NB4 (cell line): ENCODE results near the gene CABCOCO1.
"Not testable (repeated sequence)": the region's sequence is repeated elsewhere in the genome, so short reads cannot be mapped to it uniquely, and the experiment has no call there.

Experiments
- DNase-seq: peaks from one replicate; pipeline ENCODE4 v3.0.0; 2010; ENCODE audit warnings: low read depth
- H3K4me3 ChIP-seq: one replicate; pipeline ENCODE4 v1.5.1; 2011; ENCODE audit warnings: mild to moderate bottlenecking, low read depth, low read length, moderate library complexity
- MYC ChIP-seq: IDR thresholded peaks from 2 replicates; pipeline ENCODE4 v1.6.1; 2011; ENCODE audit warnings: low read depth, low read length
- POLR2A ChIP-seq: IDR thresholded peaks from 2 replicates; pipeline ENCODE4 v1.6.1; 2011; ENCODE audit warnings: mild to moderate bottlenecking; ENCODE audit not compliant: insufficient read length; ENCODE audit errors: extremely low read depth
- TF ChIP-seq, protein P1 (sequence below): IDR thresholded peaks from one replicate; pipeline ENCODE4 v1.5.1; 2012; ENCODE audit warnings: low read depth, low read length
- TF ChIP-seq, protein P2 (sequence below): IDR thresholded peaks from 2 replicates; pipeline ENCODE4 v1.6.1; 2011; ENCODE audit warnings: low read depth, low read length

The CABCOCO1 gene

DNA sequence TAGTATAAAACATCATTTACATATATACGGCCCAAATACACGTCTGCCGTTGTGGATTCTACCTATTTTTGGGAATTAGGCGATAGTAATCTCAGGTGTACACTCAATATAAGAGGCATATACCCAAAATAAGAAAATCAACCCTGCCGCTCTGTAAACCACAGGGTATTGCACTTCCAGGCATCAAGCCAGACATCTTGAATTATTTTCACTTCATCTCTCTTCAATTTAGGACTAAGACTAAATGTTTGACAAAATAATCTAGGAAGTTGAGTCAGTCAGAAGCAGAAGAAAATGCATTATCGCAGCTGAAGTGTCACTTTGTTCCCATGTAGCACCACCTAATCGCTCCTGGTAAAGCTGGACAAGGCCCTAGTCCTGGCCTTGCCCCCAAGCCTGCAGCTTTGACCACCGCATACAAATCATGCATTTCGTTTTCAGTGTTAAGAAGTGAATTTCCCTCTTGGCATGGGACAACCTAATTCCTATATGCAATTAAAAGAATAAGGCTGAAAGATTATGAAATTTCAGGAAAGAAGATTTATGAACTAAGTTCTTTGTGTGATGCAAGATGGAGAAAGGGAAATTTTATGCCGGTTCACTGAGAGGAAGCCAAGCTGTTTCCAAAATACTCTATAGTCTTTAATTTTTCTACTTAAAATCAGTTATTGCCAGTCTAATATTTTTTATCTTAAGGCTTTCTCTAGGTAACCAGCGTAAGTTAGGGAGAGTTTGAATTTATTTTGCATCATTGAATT, 26.0 kb downstream of the CABCOCO1 start:
- H3K4me3 ChIP-seq, result no peak overlapping the region
- TF ChIP-seq, protein P1, sequence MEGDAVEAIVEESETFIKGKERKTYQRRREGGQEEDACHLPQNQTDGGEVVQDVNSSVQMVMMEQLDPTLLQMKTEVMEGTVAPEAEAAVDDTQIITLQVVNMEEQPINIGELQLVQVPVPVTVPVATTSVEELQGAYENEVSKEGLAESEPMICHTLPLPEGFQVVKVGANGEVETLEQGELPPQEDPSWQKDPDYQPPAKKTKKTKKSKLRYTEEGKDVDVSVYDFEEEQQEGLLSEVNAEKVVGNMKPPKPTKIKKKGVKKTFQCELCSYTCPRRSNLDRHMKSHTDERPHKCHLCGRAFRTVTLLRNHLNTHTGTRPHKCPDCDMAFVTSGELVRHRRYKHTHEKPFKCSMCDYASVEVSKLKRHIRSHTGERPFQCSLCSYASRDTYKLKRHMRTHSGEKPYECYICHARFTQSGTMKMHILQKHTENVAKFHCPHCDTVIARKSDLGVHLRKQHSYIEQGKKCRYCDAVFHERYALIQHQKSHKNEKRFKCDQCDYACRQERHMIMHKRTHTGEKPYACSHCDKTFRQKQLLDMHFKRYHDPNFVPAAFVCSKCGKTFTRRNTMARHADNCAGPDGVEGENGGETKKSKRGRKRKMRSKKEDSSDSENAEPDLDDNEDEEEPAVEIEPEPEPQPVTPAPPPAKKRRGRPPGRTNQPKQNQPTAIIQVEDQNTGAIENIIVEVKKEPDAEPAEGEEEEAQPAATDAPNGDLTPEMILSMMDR, result no peak
- no peak for TF ChIP-seq POLR2A
- TF ChIP-seq MYC, result no peak
- TF ChIP-seq, protein P2, sequence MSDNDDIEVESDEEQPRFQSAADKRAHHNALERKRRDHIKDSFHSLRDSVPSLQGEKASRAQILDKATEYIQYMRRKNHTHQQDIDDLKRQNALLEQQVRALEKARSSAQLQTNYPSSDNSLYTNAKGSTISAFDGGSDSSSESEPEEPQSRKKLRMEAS, result no peak
- no peak for DNase-seq

DNA sequence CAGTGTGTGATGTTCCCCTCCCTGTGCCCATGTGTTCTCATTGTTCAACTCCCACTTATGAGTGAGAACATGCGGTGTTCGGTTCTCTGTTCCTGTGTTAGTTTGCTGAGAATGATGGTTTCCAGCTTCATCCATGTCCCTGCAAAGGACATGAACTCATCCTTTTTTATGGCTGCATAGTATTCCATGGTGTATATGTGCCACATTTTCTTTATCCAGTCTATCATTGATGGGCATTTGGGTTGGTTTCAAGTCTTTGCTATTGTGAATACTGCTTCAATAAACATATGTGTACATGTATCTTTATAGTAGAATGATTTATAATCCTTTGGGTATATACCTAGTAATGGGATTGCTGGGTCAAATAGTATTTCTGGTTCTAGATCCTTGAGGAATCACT, 28.9 kb downstream of the CABCOCO1 start:
- H3K4me3 ChIP-seq, DNase-seq: not testable (repeated sequence)

DNA sequence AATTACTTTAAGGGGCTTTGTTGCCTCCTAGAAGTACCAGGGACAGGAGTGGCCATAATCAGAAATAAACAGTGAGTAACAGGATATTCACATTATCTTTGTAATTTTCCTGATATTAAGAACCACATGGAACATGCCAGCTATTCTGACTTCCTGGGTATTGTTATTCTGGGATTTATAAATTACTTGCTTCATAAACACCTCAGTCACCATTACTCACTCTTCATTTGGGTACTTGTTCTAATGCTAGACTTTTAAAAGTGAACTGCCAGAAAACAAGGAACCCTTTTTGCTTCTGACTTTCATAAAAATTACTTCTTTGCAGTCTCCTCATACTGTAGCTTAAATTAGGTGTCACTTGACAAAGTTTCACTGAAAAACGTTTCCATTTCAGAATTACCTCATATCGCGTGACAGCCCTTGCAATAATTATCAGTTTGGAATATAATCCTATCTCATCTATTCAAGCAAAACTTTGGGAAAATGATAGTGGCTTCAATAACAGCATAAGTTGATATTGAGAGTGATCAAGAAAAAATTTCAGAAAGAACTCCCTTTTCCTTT, 29.8 kb downstream of the CABCOCO1 start:
- TF ChIP-seq, protein P2, result no peak
- TF ChIP-seq POLR2A (no peak), MYC (no peak)
- TF ChIP-seq, protein P1, result no peak
- H3K4me3 ChIP-seq, result no peak overlapping the region
- no peak for DNase-seq

DNA sequence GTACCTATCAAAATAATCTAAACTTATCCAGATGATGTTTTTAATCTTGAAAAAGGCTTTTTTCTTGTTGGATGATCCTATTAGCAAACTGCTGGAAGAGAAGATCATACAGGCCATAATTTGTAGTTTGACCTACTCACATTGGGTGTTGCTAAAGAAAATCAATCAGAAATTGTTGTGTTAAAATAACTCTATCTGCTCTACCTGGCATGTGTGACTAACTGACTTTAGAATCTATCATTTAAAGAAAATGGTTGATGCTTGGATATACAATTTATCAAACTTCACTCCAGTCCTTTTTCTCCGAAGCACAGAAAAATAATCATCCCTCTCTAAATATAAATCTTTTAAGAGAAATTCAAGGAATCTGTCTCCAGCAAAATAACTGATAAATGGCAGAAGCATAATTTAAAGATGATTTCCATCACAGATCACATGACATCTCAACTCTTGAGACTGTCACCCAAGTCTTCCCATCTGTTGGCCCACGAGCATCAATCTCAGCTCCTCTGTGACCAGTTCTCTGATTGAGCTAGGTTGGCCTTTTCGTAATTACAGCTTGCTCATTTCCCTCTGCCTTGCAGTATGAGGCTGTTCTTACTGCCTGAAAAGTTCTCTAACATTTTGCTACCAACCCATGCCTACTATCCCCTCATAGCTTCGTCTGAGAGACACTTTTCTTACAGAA, 36.4 kb downstream of the CABCOCO1 start:
- no peak for TF ChIP-seq POLR2A
- no peak for DNase-seq
- H3K4me3 ChIP-seq, result no peak overlapping the region

DNA sequence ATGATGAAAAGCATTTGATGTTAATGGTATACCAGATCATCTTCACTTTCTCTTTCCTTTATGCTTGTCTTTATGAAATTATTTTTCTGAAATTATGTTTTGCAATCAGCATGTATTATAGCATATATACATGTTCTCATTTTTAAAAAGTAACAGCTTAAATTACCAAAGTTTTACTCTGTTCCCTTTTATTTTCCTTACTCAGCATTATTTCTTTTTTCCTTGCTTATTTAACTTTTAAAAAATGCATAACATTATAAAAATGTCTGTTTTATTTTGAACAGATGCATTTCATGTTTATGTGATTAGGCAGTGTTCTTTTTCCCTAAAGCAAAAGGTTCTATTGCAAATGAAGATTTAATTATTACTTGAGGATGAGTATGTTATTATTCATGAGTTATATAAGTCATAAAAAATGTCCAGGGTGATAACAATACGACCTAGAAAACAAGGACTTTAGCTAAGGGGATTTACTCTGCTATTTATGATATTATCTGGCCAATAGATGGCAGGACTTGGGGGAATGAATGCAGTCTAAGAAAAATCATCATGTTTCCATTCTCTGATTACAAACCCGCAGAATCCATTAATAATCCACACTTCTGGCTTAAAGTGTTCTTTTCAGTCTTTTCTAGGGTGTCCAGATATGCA, 38.5 kb downstream of the CABCOCO1 start:
- DNase-seq, result no peak
- TF ChIP-seq, protein P2, result no peak
- no peak for TF ChIP-seq POLR2A

DNA sequence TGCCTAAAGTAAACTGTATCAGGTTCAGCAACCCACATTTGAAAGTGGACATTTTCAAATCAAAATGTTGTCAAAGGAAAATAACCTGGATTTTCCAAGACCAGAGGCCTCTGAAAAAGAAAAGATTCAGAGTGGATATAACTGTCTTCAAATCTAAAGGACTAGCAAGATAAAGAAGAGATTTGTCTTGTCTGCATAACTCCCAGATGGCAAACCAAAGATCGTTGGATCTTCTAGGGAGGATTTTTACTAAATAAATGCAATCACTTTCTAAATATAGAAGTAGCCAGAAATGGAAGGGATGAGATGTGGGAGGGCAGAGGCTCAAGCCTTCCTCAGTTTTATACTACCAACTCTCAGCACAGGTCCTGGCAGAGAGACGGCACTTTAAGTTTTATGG, 39.0 kb downstream of the CABCOCO1 start:
- DNase-seq, result no peak
- H3K4me3 ChIP-seq, result no peak overlapping the region
- TF ChIP-seq POLR2A, result no peak
- TF ChIP-seq, protein P2, result no peak
- TF ChIP-seq MYC, result no peak
- TF ChIP-seq, protein P1, result no peak

More for the DNA sequence above, 38.5 kb downstream of the CABCOCO1 start:
- no peak overlapping the region for H3K4me3 ChIP-seq

DNA sequence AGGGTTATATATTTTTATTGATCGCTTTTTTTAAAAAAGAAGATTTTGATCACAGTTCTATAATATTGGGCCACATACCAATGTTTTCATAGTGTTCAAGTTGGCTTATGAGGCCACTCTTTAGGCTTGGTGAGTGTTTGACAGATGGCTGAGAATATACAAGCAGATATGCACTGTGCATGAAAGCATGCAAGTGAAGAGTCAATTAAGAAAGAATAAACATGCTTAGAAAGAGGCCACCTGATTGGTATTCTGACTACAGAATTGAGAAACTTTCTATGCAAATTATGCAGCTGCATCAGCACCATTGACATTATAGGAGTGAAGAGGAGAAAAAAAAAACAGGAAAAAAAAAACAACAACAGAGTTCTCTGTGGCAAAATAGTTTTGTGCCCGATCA, 39.9 kb downstream of the CABCOCO1 start:
- H3K4me3 ChIP-seq, result no peak overlapping the region
- TF ChIP-seq, protein P1, result no peak
- no peak for TF ChIP-seq POLR2A
- no peak for TF ChIP-seq MYC
- TF ChIP-seq, protein P2, result no peak
- no peak for DNase-seq
